GM23248 (cell line): ENCODE results near the gene GAMT. TPM values are rescaled to one million over a fixed set of nuclear protein-coding genes. Genes with fewer than 3 reads are reported as not detected.

Experiments used
- DNase-seq: peaks from one replicate; pipeline ENCODE4 v3.0.0-alpha.2; 2015
- H2AFZ ChIP-seq: fragments of 200-600 bp; sonication (generic); 2 replicates; pipeline ENCODE4 v1.6.1; 2016; ENCODE audit warnings: antibody characterized with exemption
- H3F3A ChIP-seq: fragments of 200-600 bp; sonication (generic); 2 replicates; pipeline ENCODE4 v1.6.1; 2016; ENCODE audit warnings: mild to moderate bottlenecking, antibody characterized with exemption, mixed run types; ENCODE audit not compliant: insufficient read depth
- H3K27ac ChIP-seq: fragments of 200-600 bp; sonication (generic); 2 replicates; pipeline ENCODE4 v1.5.1; 2016; ENCODE audit warnings: mild to moderate bottlenecking
- H3K27me3 ChIP-seq: fragments of 200-600 bp; sonication (generic); replicated peaks from 2 replicates; pipeline ENCODE4 v1.6.1; 2016; ENCODE audit warnings: mild to moderate bottlenecking; ENCODE audit not compliant: insufficient read depth
- H3K36me3 ChIP-seq: fragments of 200-600 bp; sonication (generic); 2 replicates; pipeline ENCODE4 v1.6.1; 2016; ENCODE audit warnings: low read depth, mild to moderate bottlenecking
- H3K4me1 ChIP-seq: fragments of 200-600 bp; sonication (generic); 2 replicates; pipeline ENCODE4 v1.6.1; 2016; ENCODE audit warnings: mild to moderate bottlenecking; ENCODE audit not compliant: insufficient read depth
- H3K4me2 ChIP-seq: fragments of 200-600 bp; sonication (generic); one replicate; pipeline ENCODE4 v1.6.1; 2016; ENCODE audit warnings: mild to moderate bottlenecking; ENCODE audit not compliant: unreplicated experiment
- H3K4me3 ChIP-seq: fragments of 200-600 bp; sonication (generic); 2 replicates; pipeline ENCODE4 v1.5.1; 2016; ENCODE audit warnings: mild to moderate bottlenecking
- H3K79me2 ChIP-seq: fragments of 200-600 bp; sonication (generic); 2 replicates; pipeline ENCODE4 v1.6.1; 2016; ENCODE audit warnings: mild to moderate bottlenecking; ENCODE audit not compliant: insufficient read depth
- H3K9ac ChIP-seq: fragments of 200-600 bp; sonication (generic); 2 replicates; pipeline ENCODE4 v1.6.1; 2016; ENCODE audit warnings: mild to moderate bottlenecking
- H3K9me2 ChIP-seq: fragments of 200-600 bp; sonication (generic); 2 replicates; pipeline ENCODE4 v1.6.1; 2016; ENCODE audit warnings: mixed run types, mild to moderate bottlenecking, moderate library complexity; ENCODE audit not compliant: insufficient read depth
- H3K9me3 ChIP-seq: fragments of 200-600 bp; sonication (generic); one replicate; pipeline ENCODE4 v1.6.1; 2017; ENCODE audit warnings: low read depth
- H4K20me1 ChIP-seq: fragments of 200-600 bp; sonication (generic); 2 replicates; pipeline ENCODE4 v1.6.0; 2016; ENCODE audit not compliant: insufficient read depth
- EZH2 ChIP-seq: fragments of 200-600 bp; sonication (generic); IDR thresholded peaks from 2 replicates; pipeline ENCODE4 v1.6.1; 2018; ENCODE audit warnings: antibody characterized with exemption, mild to moderate bottlenecking; ENCODE audit not compliant: insufficient read depth, poor library complexity, severe bottlenecking
- EZH2phosphoT487 ChIP-seq: fragments of 200-600 bp; sonication (generic); IDR thresholded peaks from 2 replicates; pipeline ENCODE4 v1.6.1; 2018; ENCODE audit warnings: antibody characterized with exemption, moderate library complexity, mild to moderate bottlenecking, low read depth; ENCODE audit not compliant: insufficient read depth
- WGBS, 2 experiments: methylation state at CpG; one replicate each; pipeline ENCODE4 v1.1.6; 2015 to 2017; ENCODE audit warnings: low lambda C conversion rate in 2 of 2, low coverage in 1 of 2; ENCODE audit errors: missing lambda C conversion rate in 2 of 2; 5-methylcytosine and 5-hydroxymethylcytosine counted together
- in situ Hi-C: fragments of 300-500 bp; cut with MboI; formaldehyde crosslinking; loops from 2 replicates; pipeline ENCODE4 v1.15.0; 2020
- polyA plus RNA-seq: library from polyadenylated mRNA; unstranded; fragments of >200 nt; fragmentation: Nextera tagmentation; extraction: Ambion mirVana; gene quantifications from 2 replicates; pipeline ENCODE4 v1.2.1, GENCODE V29; 2016
- total RNA-seq: library from RNA; depleted of rRNA; stranded (reverse); fragments of >200 nt; shearing (Covaris generic); gene quantifications from 2 replicates; pipeline ENCODE4 v1.2.3, GENCODE V29; 2014

Gene GAMT
- total and polyA plus RNA-seq, 2 experiments from 2014 or later, result 43.1 to 43.7 TPM

DNA sequence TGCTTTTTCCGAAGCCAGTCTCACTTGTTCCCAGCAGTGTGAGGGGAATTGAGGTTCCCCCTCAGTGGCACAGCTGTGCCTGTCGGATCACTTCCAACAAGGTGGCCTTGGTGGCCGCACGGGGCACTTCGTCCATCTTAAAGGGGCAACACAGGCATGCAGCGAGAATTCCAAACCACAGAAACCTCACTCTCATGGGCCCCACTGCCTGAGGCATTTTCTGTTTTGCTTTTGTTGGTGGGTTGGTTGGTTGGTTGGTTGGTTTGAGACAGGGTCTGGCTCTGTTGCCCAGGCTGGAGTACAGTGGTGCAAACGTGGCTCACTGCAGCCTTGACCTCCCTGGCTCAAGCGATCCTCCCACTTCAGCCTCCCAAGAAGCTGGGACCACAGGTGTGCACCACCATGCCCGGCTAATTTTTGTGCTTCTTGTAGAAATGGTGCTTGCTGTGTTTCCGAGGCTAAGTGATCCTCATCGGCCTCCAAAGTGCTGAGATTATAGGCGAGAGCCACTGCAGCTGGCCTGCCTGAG, 21.3 kb downstream of the GAMT start:
- Histone ChIP-seq H3K79me2 (peaks cover 13% of the 10 kb centered on the region), H3K4me3 (no peak overlapping the region), H3F3A (peaks cover 16% of the 10 kb centered on the region), H3K27me3 (no peaks in the 10 kb centered on the region), H4K20me1 (no peaks in the 10 kb centered on the region), H3K4me2 (no peak overlapping the region), H3K9ac (no peak overlapping the region), H3K36me3 (0 out of 2 replicates have a peak, but pooled peaks cover 3% of the 10 kb centered on the region), H3K27ac (no peak overlapping the region), H3K4me1 (no peaks in the 10 kb centered on the region), H3K9me3 (no peaks in the 10 kb centered on the region), H3K9me2 (no peaks in the 10 kb centered on the region), H2AFZ (no peak overlapping the region)
- no peak for DNase-seq
- TF ChIP-seq EZH2phosphoT487 (no peak), EZH2 (no peak)
- 79% methylated on average over 12 of the region's 12 CpGs for WGBS, 2 experiments
- in situ Hi-C loops, result no loop called here

DNA sequence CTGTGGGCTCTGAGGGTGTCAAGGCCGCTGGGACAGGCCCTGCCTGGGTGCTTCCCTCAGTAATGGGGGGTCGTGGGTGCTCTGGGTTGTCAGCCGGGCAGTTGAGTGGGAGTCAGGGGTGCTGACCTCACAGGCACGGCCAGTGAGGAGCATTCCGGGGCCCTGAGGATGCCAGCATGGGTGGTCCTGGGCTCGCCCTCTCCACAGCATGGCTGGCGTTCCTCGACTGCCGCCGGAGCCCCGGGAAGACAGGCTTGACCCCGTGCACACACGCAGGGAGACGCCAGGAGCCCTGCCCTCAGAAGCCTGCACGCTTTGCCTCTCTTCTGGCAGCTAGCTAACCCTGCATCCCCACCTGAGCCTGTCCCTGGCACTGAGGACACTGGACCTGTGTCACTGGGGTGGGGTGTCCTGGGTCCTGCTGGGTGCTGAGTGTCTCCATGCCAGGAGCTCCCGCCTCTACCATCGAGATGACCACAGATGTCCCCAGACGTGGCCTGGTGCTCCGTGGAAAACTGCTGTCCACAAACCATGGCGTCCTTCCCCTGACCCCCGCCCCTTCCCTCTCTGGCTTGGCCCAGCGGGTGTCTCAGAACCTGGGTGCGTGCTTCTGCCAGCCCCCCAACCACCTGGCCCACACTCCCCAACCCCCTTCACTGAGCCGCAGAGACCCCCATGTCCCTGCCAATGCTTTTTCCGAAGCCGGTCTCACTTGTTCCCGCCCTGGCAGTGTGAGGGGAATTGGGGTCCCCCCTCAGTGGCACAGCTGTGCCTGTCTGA, 22.0 kb downstream of the GAMT start:
- Histone ChIP-seq H3K9me3 (no peaks in the 10 kb centered on the region), H3K9ac (no peak overlapping the region), H3K27me3 (no peaks in the 10 kb centered on the region), H3K79me2 (peaks cover 6% of the 10 kb centered on the region; the same call in 1 of the 2 replicates), H3K9me2 (no peaks in the 10 kb centered on the region), H3K27ac (no peak overlapping the region), H3F3A (peaks cover 16% of the 10 kb centered on the region), H3K36me3 (0 out of 2 replicates have a peak, but pooled peaks cover 3% of the 10 kb centered on the region), H3K4me2 (no peak overlapping the region), H3K4me3 (no peak overlapping the region), H4K20me1 (no peaks in the 10 kb centered on the region), H2AFZ (no peak overlapping the region), H3K4me1 (no peaks in the 10 kb centered on the region)
- in situ Hi-C loops, result no loop called here
- TF ChIP-seq EZH2 (no peak), EZH2phosphoT487 (no peak)
- no peak for DNase-seq
- WGBS, 2 experiments, result 63 to 69% methylated on average over 17 to 26 of the region's 27 CpGs

DNA sequence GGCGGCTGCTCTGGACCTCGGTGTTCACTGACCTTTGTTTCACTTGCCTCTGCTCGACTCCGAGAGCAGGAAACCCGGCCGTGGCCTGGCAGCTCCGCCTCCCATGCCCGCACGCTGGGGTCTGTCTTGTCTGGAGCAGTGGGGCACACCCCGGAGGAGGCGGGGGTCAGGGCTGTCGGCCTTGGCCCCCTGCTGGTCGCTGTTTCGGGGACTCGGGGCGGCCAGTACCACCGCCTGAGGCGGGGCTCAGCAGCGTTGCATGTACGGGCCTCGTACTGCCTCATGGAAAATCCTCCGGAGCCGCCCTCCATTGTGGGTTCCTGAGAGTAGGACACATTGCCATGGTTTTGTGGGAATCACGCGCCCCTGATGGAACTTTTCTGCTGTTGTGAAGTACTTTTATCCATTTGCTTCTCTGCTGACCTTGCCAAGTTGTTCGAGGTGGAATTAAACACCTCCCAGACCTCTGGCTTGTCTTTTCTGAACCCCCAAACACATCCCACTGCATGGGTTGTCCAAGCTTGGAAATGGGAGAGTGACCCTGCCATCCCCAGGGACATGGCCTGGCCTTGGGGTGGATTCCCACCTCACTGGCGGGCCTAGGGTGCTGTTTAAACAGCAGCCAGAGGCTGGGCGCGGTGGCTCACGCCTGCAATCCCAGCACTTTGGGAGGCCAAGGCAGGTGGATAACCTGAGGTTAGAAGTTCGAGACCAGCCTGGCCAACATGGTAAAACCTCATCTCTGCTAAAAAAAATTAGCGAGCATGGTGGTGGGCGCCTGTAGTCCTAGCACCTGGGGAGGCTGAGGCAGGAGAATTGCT, 23.2 kb downstream of the GAMT start:
- DNase-seq, result no peak
- 86 to 93% methylated on average over 31 to 33 of the region's 33 CpGs for WGBS, 2 experiments
- Histone ChIP-seq H3K9me3 (no peaks in the 10 kb centered on the region), H3K27ac (no peak overlapping the region), H3K4me1 (no peaks in the 10 kb centered on the region), H3K4me2 (no peak overlapping the region), H4K20me1 (no peaks in the 10 kb centered on the region), H3K9me2 (no peaks in the 10 kb centered on the region), H3K27me3 (no peaks in the 10 kb centered on the region), H3K36me3 (0 out of 2 replicates have a peak, but pooled peaks cover 3% of the 10 kb centered on the region), H3K4me3 (no peak overlapping the region), H2AFZ (no peak overlapping the region), H3F3A (peaks cover 16% of the 10 kb centered on the region), H3K79me2 (no peaks in the 10 kb centered on the region), H3K9ac (no peak overlapping the region)
- in situ Hi-C loops, result no loop called here
- no peak for TF ChIP-seq EZH2
- no peak for TF ChIP-seq EZH2phosphoT487

DNA sequence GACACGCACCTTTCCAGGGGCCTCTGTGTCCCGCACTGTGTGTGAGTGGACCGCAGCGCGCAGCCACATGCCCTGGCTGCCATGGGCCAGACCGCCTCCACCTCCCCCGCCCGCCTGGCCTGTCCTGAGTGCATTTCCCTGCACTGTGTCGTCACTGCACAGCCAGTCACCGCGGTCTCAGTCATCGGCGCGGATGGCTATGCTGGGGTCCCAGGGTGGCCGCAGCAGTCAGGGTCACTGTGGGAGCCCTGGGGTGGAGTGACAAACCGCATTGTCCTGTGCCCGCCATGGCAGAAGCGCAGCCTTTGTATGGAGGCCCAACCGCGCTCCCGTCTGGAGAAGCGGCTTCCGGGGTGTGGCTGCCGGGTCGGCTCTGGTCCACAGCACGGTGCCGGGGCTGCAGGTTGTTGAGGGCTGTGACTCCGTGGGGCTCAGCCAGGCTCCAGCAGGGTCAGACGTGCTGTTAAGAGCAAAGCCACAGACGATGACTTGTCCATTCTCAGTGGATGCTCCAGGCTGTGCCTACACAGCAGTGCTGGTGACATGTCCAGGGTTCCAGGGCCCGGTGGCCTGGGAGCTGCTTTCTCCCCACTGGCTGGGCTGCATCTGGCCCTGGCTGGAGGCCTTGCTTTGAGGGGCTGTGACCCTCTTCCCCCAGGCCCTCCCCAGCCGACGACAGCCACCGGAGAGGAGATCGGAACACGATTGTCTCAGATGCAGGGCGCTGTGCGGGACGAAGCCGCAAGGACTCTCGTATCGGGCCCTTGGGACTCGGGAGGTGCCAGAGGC, 24.0 kb downstream of the GAMT start:
- no peak for TF ChIP-seq EZH2phosphoT487
- no peak for TF ChIP-seq EZH2

More for the DNA sequence above, 24.0 kb downstream of the GAMT start:
- H3K27me3 ChIP-seq, result no peaks in the 10 kb centered on the region
- WGBS, 2 experiments, result 96 to 98% methylated on average over 42 to 43 of the region's 43 CpGs
- no peaks in the 10 kb centered on the region for H3K9me3 ChIP-seq
- H4K20me1 ChIP-seq, result no peaks in the 10 kb centered on the region
- 0 out of 2 replicates have a peak, but pooled peaks cover 3% of the 10 kb centered on the region for H3K36me3 ChIP-seq
- in situ Hi-C loops, result no loop called here
- no peak for DNase-seq
- no peaks in the 10 kb centered on the region for H3K79me2 ChIP-seq
- H2AFZ ChIP-seq, result no peak overlapping the region
- no peaks in the 10 kb centered on the region for H3K4me1 ChIP-seq
- no peak overlapping the region for H3K4me3 ChIP-seq
- no peak overlapping the region for H3K9ac ChIP-seq
- no peaks in the 10 kb centered on the region for H3K9me2 ChIP-seq
- H3K4me2 ChIP-seq, result no peak overlapping the region
- no peak overlapping the region for H3K27ac ChIP-seq
- H3F3A ChIP-seq, result peaks cover 9% of the 10 kb centered on the region
